Fibroblast of lung (primary cell): Measurements from ENCODE around the gene COPE.

ENCODE experiments used
- EZH2 ChIP-seq: IDR thresholded peaks from 2 replicates; pipeline ENCODE4 v1.5.1; 2012; ENCODE audit warnings: low read length, control low read depth, mild to moderate bottlenecking; ENCODE audit errors: missing control alignments
- TF ChIP-seq, protein P1 (sequence below), 2 donors: IDR thresholded peaks in 1 of 2; conservative IDR thresholded peaks in 1 of 2; 1 replicate in 1 of 2; 2 replicates in 1 of 2; pipeline ENCODE4 v1.5.1; 2011 to 2012; ENCODE audit warnings: low read length in 2 of 2, control low read depth in 1 of 2, inconsistent platforms in 1 of 2, low read depth in 1 of 2, mild to moderate bottlenecking in 1 of 2

DNA sequence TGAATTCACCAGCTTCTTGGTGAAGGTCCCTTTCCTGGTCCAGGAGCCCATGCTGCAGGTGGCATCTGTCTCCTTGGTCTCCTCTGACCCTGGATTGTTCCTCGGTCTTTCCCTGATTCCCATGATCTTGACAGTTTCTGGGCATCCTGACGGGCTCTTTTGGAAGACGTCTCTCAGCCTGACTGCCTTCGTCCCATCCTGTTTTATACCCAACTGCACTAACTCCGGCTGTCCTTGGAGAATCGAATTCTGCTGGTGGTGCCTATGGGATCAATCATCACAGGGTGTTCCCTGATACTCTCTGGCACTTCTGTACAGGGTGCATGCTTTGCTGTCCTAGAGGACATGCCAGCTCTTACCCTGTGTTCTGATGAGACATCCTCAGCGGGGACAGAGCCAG, 42.3 kb downstream of the COPE start:
- TF ChIP-seq, protein P1, sequence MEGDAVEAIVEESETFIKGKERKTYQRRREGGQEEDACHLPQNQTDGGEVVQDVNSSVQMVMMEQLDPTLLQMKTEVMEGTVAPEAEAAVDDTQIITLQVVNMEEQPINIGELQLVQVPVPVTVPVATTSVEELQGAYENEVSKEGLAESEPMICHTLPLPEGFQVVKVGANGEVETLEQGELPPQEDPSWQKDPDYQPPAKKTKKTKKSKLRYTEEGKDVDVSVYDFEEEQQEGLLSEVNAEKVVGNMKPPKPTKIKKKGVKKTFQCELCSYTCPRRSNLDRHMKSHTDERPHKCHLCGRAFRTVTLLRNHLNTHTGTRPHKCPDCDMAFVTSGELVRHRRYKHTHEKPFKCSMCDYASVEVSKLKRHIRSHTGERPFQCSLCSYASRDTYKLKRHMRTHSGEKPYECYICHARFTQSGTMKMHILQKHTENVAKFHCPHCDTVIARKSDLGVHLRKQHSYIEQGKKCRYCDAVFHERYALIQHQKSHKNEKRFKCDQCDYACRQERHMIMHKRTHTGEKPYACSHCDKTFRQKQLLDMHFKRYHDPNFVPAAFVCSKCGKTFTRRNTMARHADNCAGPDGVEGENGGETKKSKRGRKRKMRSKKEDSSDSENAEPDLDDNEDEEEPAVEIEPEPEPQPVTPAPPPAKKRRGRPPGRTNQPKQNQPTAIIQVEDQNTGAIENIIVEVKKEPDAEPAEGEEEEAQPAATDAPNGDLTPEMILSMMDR (conservative IDR thresholded peaks at IDR 0.05 in 1 of 2, IDR thresholded peaks at IDR 0.05 in 1 of 2; ENCODE audit: low read depth in 1 of 2, low read length in 2 of 2): no peak
- no peak for TF ChIP-seq EZH2
